GM19238 (cell line): ENCODE data around the gene KIFBP.
A peak's percentile ranks its signal among the peaks of the same experiment; 100 is the strongest.
"Not testable (repeated sequence)": the region's sequence is repeated elsewhere in the genome, so short reads cannot be mapped to it uniquely, and the experiment has no call there.

Experiments used
- DNase-seq: peaks from one replicate; pipeline ENCODE4 v3.0.0; 2011; ENCODE audit warnings: low spot score; ENCODE audit not compliant: insufficient read length

KIFBP gene

DNA sequence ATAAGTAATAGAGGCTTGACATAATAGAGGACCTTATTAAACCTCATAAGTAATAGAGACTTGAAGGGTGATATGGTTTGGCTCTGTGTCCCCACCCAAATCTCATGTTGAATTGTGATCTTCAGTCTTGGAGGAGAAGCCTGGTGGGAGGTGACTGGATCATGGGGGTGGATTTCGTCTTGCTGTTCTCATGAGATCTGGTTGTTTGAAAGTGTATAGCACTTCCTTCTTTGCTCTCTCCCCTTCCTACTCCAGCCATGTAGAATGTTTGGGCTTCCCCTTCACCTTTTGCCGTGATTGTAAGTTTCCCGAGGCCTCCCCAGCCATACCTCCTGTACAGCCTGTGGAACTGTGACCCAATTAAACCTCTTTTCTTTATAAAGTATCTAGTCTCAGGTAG, 8.6 kb downstream of the KIFBP start:
- DNase-seq = no peak

DNA sequence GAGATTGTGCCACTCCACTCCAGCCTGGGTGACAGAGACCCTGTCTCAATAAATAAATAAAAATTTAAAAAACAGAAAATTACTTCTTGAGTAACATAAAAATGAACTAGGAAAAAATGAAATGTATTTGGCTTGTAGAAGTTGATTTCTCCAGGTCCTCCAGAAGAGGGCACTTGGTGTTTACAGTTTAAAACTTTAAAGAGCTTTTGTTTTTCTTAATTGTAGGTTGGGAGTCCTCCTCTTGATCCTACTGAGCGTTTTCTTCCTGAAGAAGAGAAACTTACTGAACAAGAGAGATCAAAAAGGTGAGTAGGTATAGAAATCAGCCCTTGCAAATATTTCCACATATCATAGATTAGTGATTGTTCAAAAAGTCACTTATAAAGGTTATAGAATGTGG, 16.2 kb downstream of the KIFBP start:
- no peak for DNase-seq

DNA sequence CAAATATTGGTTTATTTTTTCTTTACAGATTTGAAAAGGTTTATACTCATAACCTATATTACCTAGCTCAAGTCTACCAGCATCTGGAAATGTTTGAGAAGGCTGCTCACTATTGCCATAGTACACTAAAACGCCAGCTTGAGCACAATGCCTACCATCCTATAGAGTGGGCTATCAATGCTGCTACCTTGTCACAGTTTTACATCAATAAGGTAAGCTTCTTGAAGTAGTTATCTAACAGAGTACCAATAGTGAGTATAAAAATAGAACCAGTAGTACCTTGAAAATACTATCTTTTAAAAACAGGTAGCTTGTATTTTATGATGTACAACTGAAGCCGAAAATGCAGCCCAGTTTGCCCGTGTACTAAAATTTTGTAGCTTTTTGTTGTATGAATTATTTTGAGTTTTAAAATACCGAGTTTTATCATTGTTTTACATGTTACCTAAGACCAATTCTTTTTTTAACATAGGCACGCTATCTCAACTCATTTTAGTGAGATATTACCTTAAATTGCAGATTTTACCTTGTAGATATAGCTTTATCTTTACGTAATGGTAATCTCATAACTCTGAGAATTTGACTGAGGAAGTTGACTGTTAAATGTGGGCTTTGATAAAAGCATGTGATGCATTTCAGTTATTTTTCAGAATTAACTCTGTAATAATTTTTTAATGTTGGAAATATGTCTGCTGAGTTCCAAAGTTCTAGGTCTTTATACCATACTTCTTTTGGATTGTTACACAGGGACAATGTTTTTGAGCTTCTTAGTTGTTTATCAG, 17.3 kb downstream of the KIFBP start:
- no peak for DNase-seq

DNA sequence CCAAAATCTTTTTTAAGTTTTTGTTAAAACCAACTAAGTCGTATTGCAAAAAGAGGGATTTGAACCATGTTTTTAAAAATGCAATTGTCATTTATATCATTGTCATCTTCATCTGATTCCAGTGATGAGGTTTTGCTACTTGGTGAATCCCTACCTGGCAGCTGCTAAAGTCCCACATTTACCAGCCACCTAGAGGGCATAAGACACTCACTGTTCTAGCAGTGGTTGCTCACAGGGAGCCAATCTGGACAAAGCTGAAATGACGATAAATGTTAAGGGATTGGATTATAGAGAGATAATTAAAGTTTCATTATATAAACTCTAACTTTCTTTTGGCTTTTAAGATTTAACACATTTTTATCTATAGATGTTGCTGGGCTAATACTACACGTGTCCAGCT, 18.7 kb downstream of the KIFBP start:
- DNase-seq = no peak

DNA sequence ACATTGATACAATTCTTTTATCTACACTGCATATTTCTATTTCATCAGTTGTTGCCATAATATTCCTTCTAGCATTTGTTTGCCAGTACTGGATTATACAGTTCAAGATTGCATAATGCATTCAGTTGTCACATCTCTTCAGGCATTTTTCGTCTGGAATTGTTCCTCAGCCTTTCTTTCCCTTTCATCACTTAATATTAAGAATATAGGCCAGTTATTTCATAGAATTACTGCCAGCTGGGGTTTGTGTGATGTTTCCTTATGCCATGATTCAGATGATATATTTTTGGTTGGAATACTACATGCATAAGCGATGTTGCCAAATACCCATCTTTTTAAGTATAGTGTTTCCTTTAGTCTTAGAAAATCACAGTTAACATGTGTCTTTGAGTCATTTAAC, 20.8 kb downstream of the KIFBP start:
- DNase-seq = no peak

DNA sequence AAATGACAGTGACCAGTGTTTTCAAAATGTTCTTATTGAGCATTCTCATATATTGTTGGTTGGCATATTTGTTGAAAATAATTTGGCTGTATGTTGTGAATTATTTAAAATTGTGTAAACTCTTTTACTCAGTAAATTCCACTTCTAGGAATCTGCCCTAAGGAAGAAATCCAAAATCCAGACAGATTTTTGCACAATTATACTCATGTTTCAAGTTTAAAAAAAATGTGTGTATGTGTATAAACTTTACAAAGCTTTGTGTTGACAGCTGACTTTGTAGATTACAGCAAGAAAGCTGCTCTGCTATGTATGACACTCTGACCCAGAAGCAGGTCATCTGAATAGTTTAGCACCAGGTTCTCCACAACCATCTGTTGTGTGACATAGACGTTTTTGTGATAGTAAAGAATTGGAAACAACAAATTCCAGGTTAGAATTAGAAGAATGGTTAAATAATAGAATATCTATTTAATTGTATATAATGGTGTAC, 21.6 kb downstream of the KIFBP start:
- no peak for DNase-seq

DNA sequence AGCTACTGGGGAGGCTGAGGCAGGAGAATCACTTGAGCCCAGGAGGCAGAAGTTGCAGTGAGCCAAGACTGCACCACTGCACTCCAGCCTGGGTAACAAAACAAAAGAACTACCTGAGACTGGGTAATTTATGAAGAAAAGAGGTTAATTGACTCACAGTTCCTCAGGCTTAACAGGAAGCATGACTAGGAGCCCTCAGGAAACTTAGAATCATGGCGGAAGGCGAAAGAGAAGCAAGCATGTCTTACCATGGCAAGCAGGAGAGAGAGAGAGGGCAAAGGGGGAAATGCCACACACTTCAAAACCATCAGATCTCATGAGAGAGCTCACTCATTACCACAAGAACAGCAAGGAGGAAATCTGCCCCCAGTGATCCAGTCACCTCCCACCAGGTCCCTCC, 24.2 kb downstream of the KIFBP start:
- not testable (repeated sequence) for DNase-seq

DNA sequence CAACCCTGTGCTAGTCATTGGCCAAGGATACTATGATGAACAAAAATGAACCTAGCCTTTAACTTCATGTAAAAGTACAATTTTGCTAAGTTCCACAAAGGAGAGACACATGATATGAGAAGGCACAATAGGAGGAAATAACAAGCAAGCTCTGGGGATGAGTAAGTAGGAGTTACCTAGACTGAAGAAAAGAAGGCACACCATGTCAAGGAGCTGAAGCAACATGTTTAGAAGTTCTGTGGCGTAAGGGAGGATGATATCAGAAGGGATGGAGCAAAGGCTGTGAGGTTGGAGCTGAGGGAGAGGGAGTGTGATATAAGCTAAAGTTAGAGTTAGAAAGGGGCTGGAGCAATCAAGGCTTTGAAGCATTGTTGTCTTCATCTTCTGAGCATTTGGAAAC, 25.6 kb downstream of the KIFBP start:
- DNase-seq = no peak

DNA sequence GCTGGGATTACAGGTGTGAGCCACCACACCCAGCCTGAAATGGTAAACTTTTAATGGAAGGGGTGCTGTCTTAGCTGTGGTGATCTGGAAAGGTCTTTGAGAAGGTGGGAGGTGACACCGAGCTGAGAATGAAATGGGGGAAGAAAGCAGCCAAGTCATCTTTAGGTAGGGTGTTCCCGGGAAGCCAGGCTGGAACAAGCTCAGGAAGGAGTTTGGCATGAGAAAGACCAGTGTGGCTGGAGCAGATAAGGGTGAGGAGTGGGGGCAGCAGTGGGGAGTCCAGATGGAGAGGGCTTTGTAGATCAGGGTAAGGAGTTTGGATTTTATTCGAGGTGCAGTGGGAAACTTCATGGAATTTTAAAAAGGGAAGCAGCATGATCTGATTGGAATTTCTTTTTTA, 30.0 kb downstream of the KIFBP start:
- no peak for DNase-seq

DNA sequence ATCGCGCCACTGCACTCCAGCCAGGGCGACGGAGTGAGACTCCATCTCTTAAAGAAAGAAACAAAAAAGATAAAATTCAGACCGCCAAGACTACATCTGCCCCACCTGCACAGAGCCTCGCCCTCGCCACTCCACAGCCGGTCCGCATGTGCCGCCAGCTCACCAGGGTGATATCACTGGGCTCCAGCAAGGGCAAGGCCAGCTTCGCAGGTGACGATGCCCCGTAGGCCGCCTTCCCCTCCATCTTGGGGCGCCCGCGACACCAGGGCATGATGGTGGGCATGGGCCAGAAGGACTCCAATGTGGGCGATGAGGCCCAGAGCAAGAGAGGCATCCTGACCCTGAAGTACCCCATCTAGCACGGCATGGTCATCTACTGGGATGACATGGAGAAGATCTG, 34.0 kb downstream of the KIFBP start:
- DNase-seq = no peak

DNA sequence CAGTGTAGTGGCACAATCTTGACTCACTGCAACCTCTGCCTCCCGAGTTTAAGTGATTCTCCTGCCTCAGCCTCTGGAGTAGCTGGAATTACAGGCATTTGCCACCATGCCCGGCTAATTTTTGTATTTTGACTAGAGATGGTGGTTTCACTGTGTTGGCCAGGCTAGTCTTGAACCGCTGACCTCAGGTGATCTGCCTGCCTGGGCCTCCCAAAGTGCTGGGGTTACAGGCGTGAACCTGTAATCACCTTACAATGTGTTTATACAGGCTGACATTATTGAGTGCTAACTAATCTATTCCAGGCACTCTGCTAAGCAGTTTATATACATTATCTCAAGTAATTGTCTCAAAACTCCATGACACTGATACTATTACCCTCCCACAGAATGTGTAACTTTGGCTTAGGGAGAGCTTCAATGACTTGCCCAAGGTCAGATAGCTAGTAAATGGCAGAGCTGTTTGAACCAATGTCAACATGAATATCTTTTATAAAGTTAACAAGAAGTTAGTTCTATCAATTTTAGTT, 36.8 kb downstream of the KIFBP start:
- no peak for DNase-seq

DNA sequence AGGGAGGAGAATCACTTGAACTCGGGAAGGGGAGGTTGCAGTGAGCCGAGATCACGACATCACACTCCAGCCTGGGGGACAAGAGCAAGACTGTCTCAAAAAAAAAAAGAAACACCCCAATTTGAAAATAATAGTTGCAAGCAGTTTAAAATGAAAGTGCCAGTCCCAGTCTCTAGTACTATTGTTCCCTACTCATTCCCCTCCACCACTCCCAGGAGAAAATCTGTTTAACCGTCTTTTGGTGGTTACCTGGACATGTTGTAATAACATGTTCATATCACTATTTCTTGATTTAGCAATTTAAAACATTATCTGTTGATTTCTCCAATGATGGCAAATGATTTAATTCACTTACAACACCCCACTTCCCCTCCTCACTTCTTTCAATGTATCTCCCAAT, 44.7 kb downstream of the KIFBP start:
- DNase-seq = no peak

DNA sequence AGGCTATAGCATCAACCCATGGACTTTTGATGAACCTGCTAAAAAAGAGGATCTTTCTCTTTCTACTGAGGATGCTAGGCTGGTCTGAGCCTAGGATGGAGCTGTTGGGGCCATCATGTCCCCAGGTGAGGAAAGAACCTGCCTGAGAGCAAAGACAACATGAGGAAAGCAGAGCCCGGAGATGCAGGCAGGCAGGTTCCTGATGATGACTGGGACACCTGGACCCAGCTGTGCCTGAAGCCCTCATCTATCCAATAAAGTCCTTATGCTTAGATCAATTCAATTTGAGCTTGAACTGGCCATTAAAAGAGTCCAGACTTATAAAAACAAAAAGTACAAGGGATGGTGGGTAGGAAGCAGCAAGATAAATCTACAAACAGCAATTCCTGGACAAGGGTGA, 48.9 kb downstream of the KIFBP start:
- no peak for DNase-seq

DNA sequence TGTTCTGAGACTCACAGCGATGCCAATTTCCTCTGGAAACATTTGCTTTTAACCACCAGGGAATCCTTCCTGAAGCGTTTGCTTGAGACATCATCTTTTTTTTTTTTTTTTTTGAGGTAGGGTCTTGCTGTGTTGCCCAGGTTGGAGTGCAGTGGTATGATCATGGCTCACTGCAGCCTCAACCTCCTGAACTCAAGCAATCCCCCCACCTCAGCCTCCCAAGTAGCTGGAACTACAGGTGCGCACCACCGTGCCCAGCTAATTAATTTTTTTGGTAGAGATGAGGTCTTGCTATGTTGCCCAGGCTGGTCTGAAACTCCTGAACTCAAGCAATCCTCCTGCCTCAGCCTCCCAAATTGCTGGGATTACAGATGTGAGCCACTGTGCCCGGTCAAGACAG, 52.3 kb downstream of the KIFBP start:
- not testable (repeated sequence) for DNase-seq

DNA sequence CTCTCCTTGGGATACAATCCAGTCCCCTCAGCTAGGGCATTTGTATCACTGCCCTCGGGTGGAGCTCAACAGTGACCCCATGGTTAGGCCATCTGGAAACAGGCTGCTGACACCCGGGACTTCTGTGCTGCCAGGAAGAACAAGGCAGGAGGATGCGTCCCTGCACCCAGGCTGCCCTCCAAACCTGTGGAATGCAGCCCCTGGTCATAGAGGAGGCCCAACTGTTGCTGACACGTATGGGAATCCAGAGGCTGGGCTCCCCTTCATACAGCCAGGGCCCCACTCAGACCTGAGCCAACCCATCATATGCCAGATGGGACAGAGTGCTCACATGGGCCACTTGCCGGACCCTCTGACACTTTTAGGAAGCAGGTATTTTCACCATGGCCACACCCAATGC, 53.8 kb downstream of the KIFBP start:
- DNase-seq = no peak

DNA sequence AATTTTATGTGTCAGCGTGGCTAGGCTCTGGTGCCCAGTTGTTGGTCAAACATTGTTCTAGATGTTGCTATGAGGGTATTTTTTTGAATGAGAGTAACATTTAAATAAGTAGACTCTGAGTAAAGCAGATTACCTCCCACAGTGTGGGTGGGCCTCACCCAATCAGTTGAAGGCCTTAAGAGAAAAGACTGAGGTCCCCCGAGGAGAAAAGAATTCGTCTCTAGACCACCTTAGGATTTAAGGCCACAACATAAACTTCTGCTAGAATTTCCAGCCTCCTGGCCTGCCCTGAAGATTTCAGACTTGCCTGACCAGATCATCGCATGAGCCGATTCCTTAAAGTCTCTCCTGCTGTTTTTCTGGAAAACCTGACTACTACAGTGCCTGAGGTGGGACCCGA, 54.2 kb downstream of the KIFBP start:
- DNase-seq = no peak

DNA sequence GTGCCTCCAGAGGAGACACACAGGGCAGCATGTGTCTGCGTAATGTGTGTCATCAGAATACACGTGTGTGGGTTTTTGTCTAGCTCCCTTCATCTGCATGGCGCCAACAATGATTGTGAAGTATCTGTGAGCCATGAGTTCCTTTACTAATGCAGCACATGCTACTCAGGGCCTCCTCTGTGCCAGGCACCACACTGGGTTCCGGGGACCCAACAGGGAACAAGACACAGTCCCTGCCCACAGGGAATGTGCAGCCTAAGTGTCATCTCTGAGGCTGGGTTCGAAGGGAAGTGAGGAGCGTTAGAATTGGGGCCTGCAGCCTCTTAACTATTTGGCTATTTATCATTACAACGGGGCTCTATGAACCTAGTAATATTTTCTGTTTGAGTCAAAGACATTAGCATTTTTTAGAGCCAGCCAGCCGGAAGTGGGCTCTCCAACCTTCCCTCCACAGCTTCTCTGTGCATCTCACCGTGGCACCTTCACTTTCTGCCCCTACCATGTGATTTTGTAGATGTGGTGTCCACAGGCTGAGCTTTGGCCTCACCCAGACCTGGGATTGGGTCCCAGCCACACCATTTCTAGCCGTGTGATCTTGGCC, 55.4 kb downstream of the KIFBP start:
- no peak for DNase-seq

DNA sequence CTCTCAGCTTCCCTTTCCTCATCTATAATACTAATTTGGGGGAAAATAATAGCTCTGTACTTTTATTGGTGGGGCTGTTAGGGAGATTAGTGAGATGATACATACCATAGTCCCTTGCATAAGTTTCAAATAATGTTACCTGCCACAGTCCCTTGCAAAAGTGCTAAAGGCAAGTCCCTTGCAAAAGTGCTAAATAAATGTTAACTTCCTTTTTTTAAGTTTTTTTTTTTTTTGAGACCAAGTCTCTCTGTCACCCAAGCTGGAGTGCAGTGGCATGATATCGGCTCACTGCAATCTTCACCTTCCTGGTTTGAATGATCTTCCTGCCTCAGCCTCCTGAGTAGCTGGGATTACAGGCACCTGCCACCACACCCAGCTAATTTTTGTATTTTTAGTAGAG, 55.9 kb downstream of the KIFBP start:
- no peak for DNase-seq

DNA sequence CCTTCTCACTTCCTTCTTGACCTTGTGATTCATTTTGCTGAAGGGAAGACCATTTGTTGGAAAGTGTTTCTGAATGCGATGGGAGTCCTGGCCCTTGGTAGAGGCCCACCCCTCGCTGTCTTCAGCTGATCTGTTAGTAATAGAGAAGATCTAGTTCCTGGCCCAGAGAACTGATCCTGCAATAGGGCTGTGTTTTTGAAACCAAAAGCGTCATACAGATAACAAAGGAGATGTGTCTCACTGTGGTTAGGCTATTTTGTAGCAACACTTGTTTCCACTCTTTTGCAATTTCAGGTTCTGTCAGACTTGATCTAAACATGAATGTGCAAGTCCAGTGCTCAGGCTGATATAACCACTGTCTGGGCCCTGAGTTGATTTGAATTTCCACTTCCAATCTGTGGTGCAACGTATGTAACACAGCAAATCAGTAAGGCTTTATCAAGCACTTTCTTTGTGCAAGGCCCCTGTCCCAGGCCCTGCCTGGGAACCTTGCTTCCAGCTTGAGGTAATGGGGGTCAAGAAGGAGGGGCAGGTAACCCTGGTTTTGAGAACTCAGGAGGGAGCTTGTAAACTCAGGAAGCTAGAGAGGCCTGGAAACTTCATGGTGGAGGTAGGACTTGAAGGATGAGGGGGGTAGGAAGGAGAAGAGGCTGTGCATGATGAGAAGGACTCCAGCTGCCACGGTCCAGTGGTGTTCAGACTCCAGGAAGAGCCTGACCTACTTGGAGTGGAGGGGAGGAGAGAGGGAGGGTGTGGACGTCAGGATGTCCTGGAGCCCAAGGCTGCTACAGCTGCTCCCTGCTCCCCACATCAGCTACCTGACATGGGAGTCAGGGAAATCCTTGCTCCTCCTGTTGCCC, 57.1 kb downstream of the KIFBP start:
- DNase-seq = peak; percentile 37

DNA sequence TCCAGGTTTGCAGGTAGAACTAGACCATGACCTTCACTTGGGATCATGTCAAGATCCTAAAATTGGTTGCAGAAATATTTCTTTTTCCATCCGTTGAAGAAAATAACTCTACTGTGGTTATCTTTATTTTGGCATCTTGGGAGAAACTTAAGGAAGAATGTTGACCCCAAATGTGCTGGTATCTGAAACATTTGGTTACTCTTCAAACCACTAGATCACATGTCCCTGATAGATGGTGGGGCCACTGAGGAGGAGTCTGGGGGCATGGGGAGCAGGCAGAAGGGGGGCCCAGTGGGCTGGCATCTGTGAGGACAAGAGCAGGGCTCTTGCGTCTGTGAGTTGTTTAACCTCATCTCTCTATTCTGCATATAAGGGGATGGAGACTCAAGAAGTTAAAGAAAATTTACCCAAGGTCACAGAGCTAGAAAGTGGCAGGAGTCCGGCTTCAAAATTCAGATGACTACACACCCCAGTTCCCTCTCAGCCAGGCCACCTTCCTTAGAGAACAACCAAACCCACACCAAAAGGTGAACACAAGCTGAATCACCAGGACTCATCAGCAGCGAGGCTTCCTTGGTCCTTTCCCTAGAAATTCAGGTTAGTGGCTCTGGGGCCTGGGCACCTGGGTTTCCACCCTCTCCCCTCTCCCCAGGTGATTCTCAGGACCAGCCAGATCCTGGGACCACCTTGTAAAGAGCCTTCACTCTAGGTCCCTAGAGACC, 58.7 kb downstream of the KIFBP start:
- DNase-seq = no peak

DNA sequence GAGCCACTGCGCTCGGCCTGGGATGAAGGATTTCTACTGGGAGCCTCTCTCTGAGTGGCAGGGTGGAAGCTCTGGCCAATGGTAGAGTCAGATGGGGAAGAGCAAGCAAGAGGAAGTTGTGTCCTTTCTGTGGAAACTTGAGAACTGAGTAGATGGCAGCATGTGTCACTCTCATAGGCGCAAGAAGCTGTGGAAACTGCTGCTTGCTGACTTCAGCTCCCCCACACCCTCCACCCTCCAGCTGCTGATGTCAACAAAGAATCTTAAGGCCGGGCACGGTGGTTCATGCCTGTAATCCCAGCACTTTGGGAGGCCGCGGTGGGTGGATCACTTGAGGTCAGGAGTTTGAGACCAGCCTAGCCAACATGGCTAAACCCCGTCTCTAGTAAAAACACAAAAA, 59.5 kb downstream of the KIFBP start:
- no peak for DNase-seq
